Endometrial microvascular endothelial cells (primary cell): ENCODE results near the gene TSC1. TPM values are rescaled to one million over a fixed set of nuclear protein-coding genes. Genes with fewer than 3 reads are reported as not detected.
"Not testable (repeated sequence)": the region's sequence is repeated elsewhere in the genome, so short reads cannot be mapped to it uniquely, and the experiment has no call there.

Experiments
- in situ Hi-C: cut with HindIII; loops from 2 replicates; pipeline ENCODE4 v1.10.0; 2017; ENCODE audit warnings: low sequenced_read_pairs, low pct_unique_long_range_greater_than_20kb; ENCODE audit errors: inconsistent ontology term
- total RNA-seq: library from RNA; depleted of rRNA; stranded (reverse); fragments of >200 nt; gene quantifications from one replicate; pipeline ENCODE4 v1.2.3, GENCODE V29; 2015; ENCODE audit errors: inconsistent ontology term

The TSC1 gene
- 19.0 TPM for total RNA-seq

DNA sequence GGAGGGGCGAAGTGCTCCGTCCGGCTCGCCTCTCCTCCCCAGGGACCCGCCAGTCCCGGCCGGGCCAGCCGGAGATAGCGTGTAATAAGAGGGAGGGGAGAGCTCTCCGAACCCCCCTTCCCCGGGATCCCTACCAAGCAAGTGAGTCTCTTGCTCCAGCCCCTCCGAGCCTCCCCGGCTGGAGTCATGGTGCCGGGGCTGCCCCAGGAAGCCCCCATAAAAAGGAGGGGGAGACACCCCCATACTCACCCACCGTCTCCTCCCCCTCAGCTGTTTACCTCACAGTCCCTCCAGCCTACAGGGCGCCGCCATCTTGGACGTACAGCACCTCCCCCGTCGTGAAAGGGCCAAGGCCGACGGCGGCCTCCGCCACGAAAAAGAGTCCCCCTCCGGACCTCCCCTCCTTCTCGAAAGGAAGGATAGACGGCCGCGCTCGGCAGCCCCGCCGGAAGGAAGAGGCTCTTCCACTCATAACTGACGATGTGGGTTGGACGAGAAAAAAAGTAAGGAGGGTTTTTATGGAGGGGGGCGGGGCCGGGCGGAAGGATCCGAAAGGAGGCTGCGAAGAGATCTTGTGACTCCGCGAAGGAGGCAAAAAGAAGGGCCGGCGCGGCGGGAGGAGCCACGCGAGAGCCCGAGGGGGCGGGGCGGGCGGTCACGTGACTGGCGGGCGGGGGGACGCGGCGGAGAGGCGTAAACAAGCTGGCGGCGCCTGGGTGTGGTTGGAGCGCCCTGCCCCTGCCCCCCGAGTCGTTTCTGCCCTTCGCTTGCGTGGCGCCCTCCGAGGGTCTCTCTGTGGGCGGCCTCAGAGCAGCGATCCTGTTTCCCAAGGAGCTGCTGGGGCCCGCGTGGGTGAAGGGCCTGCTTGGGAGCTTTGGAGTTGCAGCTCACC, at the start of gene TSC1:
TSC1 (minus strand) TSS at position 323 of the 892 bp plus-strand sequence. CDS start 15,744 bp downstream, outside the sequence.
- in situ Hi-C loops = no loop called here

- in situ Hi-C loops = no loop called here
Observed at GRCh38 chr9:132993511-132993939, 49.1 kb upstream of the TSC1 start.

DNA sequence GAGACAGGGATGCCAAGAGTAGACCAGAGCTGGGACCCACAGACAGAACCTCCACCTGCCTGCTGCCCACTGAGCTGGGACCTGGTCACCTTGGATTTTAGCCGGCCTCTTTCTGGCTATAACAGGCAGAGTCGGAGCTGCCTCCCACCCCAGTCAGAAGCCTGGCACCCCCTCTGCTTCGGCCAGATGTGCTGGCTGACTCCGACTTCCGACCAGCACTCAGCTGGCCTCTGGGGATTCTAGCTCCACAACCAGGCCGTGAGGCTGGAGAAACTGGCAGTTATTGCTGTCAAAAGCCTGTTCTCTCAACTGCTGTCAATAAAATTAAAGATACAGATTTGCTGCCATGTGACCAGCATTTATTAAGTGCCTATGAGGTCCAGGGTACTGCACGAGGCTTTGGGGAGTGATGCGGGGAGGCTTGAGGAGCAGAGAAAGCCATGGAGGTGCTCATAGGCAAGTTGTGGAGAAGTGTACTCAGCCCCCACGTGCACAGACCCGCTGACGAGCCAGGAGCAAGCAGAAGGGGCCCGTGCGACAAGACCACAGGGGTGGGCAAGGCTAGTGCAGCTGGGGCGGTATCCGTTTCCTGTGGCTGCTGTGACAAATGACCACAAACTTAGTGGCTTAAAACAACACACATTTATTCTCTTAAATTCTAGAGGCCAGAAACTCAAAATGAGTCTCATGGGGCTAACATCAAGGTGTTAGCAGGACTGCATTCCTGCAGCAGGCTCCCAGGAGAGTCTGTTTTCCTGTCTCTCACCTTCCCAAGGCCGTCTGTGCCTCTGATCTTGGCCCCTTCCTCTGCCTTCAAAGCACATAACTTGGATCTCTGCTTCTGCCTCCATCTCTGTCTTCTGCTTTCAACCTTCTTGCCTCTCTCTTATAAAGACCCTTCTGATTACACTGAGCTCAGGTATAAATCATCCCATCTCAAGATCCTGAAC, 47.2 kb upstream of the TSC1 start:
- in situ Hi-C loops = no loop called here

DNA sequence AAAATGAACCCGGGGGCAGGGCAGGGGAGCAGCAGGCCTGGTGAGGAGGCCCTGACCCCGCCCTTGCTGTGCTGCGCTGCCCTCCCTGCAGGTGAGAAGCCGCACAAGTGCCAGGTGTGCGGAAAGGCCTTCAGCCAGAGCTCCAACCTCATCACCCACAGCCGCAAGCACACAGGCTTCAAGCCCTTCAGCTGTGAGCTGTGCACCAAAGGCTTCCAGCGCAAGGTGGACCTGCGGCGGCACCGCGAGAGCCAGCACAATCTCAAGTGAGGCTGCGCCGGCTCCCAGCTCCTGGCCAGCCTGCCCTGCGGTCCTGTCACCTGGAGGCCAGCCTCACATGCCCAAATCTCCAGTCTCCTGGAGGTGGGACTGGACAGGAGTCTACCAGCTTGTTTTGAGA, 46.4 kb upstream of the TSC1 start:
- in situ Hi-C loops = no loop called here

GRCh38 chr9:132989998-132990557, 45.7 kb upstream of the TSC1 start:
- in situ Hi-C loops = not testable (repeated sequence)

DNA sequence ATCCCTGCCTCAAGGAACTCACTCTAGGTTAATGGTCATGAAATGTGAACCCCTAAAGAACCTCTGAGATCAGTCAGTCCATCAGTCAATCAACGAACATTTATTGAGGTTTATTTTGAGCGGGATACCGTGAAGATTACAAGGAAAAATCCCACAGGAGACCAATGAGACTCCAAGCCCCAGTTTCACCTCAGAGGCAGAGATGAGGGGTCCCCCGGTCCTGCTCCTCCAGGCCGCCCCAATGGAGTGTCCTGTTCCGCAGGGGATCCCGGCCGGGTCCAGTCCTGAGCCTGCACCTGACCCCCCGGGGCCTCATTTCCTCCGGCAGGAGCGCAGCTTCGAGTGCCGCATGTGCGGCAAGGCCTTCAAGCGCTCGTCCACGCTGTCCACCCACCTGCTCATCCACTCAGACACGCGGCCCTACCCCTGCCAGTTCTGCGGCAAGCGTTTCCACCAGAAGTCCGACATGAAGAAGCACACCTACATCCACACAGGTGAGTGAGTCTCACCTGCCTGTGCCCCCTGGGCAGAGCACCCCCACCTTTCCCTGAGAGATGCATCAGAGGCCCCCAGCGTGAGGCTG, 45.1 kb upstream of the TSC1 start:
- in situ Hi-C loops = no loop called here

DNA sequence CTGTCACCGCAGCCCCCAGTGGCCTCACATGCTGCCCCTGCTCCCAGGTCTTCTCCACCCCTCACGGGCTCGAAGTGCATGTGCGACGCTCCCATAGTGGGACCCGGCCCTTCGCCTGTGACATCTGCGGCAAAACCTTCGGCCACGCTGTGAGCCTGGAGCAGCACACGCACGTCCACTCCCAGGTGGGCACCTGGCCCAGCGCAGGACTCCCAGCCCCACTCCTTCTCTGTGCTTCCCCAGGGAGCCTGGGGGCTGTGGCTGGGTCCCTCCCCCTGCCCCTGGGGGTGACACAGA, 44.5 kb upstream of the TSC1 start:
- in situ Hi-C loops = no loop called here

GRCh38 chr9:132988244-132989013, 44.0 kb upstream of the TSC1 start:
- in situ Hi-C loops = no loop called here

DNA sequence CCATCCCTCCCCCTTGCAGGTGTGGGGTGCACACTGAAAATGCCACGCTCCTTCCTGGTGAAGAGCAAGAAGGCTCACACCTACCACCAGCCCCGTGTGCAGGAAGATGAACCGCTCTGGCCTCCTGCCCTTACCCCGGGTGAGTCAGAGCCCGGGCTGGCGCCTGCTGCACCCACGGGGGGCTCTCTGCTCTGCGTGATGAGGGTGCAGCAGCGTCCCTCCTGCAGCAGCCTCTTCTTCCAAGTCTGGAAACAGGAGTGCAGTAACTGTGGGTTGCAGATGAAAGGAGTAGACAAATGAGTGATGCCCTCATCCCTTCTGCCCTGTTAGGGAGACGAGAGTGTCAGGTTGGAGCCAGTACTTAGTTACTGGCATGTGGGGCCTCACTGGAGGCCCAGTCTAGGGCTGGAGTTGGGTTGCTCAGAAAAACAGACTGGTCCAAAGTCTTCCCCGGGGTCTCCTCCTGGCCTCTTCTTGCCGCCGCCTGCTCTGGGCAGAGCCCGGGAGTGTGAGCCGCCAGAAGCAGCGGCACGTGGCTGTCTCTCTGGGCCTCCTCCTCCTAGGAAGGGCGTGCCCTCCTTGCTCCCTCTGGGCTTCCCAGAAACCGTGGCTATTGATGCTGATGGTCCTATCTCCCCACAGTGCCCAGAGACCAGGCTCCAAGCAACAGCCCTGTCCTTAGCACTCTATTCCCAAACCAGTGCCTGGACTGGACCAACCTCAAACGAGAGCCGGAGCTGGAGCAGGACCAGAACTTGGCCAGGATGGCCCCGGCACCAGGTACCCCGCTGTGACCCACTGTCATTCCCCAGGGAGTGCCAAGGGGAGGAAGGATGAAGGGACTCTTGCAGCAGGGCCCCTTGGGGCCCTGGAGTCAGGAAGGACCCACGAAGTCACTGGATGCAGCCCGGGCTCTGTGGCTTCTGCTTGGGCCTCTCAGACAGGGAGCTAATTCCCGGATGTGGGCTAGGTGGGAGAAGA, 42.5 kb upstream of the TSC1 start:
- in situ Hi-C loops = no loop called here

- in situ Hi-C loops = no loop called here
Observed at GRCh38 chr9:132986114-132986513, 41.7 kb upstream of the TSC1 start.

- in situ Hi-C loops = no loop called here
Observed at GRCh38 chr9:132985489-132985888, 41.1 kb upstream of the TSC1 start.

DNA sequence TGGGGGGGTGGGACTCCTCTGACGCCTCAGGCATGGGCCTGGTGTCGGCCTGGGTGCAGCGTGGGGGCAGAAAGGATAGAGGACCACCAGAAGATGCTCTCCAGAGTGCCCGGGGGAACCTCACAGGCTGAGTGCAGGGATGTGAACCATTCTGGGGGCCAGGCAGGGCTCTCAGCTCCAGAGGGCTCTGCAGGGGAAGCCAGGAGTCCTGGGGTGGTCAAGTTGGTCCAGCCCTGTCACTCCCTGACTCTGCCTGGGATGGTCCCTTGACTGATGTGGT, 40.6 kb upstream of the TSC1 start:
- in situ Hi-C loops = no loop called here

DNA sequence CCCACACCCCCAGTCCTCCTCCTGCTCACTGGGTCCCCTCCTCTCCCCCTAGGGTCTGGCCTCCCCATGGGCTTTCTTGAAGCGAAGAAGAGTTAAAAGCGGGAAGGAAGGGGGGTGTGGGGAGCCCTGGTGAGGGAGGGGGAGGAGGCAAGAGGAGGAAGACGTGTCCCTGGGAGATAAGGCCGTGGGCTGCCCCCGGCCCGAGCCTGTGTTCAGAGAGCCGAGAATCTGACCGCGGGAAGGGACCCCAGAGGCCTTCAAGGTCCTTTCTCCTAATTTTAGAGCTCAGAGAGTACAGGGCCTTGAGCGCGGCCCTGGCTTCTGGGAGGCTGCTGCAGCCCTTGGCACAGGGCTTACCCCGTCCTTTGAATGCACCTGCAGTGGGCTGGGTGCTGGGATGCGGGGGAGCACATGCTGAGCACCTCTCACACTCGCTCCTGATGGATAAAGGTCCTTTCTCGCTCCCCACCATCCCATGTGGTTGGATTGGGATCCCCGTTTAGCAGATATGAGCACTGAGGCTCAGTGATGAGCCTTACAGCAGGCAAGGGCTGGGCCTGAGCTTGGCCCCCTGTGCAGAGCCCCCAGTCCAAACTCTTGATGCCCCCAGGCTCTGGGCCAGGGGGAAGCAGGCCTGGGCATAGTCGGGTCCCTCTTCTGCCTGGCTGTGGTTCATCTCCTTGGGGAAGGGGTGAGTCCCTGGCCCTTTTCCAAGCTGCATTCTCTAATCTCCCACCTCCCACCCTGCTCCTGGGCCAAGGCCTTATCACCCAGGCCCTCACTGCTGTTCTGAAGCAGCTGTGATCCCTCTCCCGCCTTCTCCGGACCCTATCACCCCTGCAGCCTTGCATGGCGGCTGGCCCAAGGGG, 40.0 kb upstream of the TSC1 start:
- in situ Hi-C loops = no loop called here

- in situ Hi-C loops = no loop called here
Observed at GRCh38 chr9:132983491-132984201, 39.2 kb upstream of the TSC1 start.

DNA sequence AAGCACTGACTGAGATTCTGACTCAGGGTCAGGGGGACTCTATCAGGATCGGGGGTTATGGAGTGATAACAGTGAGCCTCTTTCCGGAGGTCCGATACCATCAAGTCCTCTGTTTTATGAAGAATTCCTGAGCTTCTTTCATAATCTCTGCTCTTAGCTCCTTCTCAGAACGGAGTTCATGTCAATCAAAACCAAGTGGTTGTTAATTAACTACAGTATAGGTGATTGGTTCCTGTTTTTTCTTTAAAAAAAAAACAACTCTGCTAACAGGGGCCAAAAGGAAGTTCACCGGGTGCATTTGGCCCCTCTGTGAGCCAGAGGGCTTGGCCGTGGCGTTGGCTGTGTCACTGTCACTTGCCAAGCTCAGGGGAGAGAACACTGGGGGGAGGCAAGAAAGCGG, 38.0 kb upstream of the TSC1 start:
- in situ Hi-C loops = no loop called here

DNA sequence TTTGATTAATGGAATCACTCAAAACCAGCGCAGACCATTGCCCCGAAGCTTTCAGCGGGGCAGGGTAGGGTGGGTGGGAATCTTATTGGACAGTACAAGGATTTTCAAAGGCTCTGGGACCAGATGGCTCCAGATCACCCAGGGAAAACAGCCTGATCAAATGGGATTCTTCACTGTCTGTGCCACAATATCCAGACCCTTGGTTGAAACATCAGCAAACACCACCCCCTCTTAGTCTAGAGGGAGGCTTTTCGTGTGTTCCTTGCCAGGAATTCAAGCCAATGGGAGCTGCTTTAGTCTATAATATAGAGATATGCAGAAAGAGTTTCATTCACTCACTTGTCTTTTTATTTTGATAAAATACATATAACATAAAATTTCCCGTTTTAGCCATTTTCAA, 35.7 kb upstream of the TSC1 start:
- in situ Hi-C loops = no loop called here
